HEK293T (cell line): Measurements from ENCODE around the gene RNF10.

ENCODE experiments used
- ARNT ChIP-seq: fragments of 450-650 bp; IDR thresholded peaks from 2 replicates; pipeline ENCODE4 v1.6.1; 2017; ENCODE audit warnings: mild to moderate bottlenecking
- BHLHE40 ChIP-seq: fragments of 450-650 bp; IDR thresholded peaks from 2 replicates; pipeline ENCODE4 v1.6.1; 2016; ENCODE audit warnings: mild to moderate bottlenecking, moderate library complexity, borderline replicate concordance
- LEF1 ChIP-seq: fragments of 450-650 bp; IDR thresholded peaks from 2 replicates; pipeline ENCODE4 v1.6.1; 2017; ENCODE audit warnings: mild to moderate bottlenecking, borderline replicate concordance
- PKNOX1 ChIP-seq: fragments of 450-650 bp; IDR thresholded peaks from 2 replicates; pipeline ENCODE4 v1.6.1; 2016

- TF ChIP-seq LEF1 (no peak), ARNT (no peak), PKNOX1 (no peak), BHLHE40 (no peak)
These were observed 86.5 kb downstream of the RNF10 start for GRCh38 chr12:120620624-120621023.
